Panc1 (cell line): ENCODE measurements around the gene MYH14. TPM values are rescaled to one million over a fixed set of nuclear protein-coding genes. Genes with fewer than 3 reads are reported as not detected.
A peak's percentile ranks its signal among the peaks of the same experiment; 100 is the strongest.

Experiments
- ATAC-seq: fragments of 200-7000 bp; cut with Tn5 transposase; 2 replicates; pipeline ENCODE4 v1.9.1; 2020; ENCODE audit warnings: mild to moderate bottlenecking, moderate library complexity
- BruUV-seq: library from RNA; stranded (reverse); fragments of 400-500 nt; replicated peaks from 2 replicates; lab custom pipeline; 2021; lab: Mats Ljungman, UMichigan
- CTCF ChIA-PET: fragments of 300-600 bp; sonication (Branson Sonifier 250); formaldehyde crosslinking; loops from one replicate; lab custom pipeline; 2022; ENCODE audit warnings: antibody characterized with exemption; lab: Charles Lee
- POLR2A ChIA-PET: fragments of 300-600 bp; sonication (Branson Sonifier 250); formaldehyde crosslinking; loops from one replicate; lab custom pipeline; 2022; ENCODE audit warnings: antibody characterized with exemption; lab: Charles Lee
- DNase-seq: peaks from one replicate; pipeline ENCODE4 v3.0.0-alpha.2; 2010; ENCODE audit warnings: low read depth, low spot score
- H3K27ac ChIP-seq: 2 replicates; pipeline ENCODE4 v1.5.1; 2011; ENCODE audit warnings: mild to moderate bottlenecking, low read length, inconsistent platforms
- H3K27me3 ChIP-seq: fragments of 200-500 bp; sonication (Bioruptor generic); 2 replicates; pipeline ENCODE4 v1.6.0; 2014; ENCODE audit warnings: low read length, inconsistent platforms; ENCODE audit not compliant: control insufficient read depth, insufficient read depth
- H3K36me3 ChIP-seq: fragments of 200-500 bp; sonication (Bioruptor generic); 2 replicates; pipeline ENCODE4 v1.5.1; 2014; ENCODE audit warnings: inconsistent platforms, mild to moderate bottlenecking, low read length, moderate library complexity; ENCODE audit not compliant: control insufficient read depth, insufficient read depth
- H3K4me1 ChIP-seq: 2 replicates; pipeline ENCODE4 v1.5.1; 2011; ENCODE audit warnings: inconsistent platforms, mild to moderate bottlenecking, low read length, moderate library complexity; ENCODE audit not compliant: control insufficient read depth, insufficient read depth
- H3K4me3 ChIP-seq, 2 experiments: 2 replicates each; pipeline ENCODE4 v1.5.1; 2011 to 2012; ENCODE audit warnings: low read depth in 2 of 2, low read length in 2 of 2, mild to moderate bottlenecking in 2 of 2, inconsistent platforms in 1 of 2, moderate library complexity in 1 of 2
- H3K9me3 ChIP-seq: fragments of 200-500 bp; sonication (Bioruptor generic); 2 replicates; pipeline ENCODE4 v1.5.1; 2014; ENCODE audit warnings: low read depth, mild to moderate bottlenecking, inconsistent platforms, low read length, moderate library complexity; ENCODE audit not compliant: control insufficient read depth, insufficient read depth
- CTCF ChIP-seq: fragments of 450-650 bp; IDR thresholded peaks from 2 replicates; pipeline ENCODE4 v1.5.1; 2017; ENCODE audit warnings: mild to moderate bottlenecking
- POLR2AphosphoS5 ChIP-seq: IDR thresholded peaks from 2 replicates; pipeline ENCODE4 v1.6.1; 2012; ENCODE audit warnings: mild to moderate bottlenecking, low read depth, low read length, moderate library complexity
- REST ChIP-seq, 2 experiments: IDR thresholded peaks; 2 replicates each; pipeline ENCODE4 v1.6.1; 2011 to 2012; ENCODE audit warnings: low read depth in 2 of 2, control low read depth in 1 of 2, low read length in 1 of 2, mild to moderate bottlenecking in 1 of 2, moderate library complexity in 1 of 2; ENCODE audit not compliant: insufficient read depth in 1 of 2
- SIN3A ChIP-seq: IDR thresholded peaks from 2 replicates; pipeline ENCODE4 v1.6.1; 2012; ENCODE audit warnings: low read depth, mild to moderate bottlenecking, low read length, moderate library complexity, borderline replicate concordance; ENCODE audit not compliant: insufficient read depth
- TCF7L2 ChIP-seq: IDR thresholded peaks from 2 replicates; pipeline ENCODE4 v1.6.1; 2011; ENCODE audit warnings: mild to moderate bottlenecking, low read depth, low read length, inconsistent platforms
- in situ Hi-C: cut with HindIII; loops from 2 replicates; pipeline ENCODE4 v1.10.0; 2016; ENCODE audit warnings: low sequenced_read_pairs, low pct_unique_long_range_greater_than_20kb
- intact Hi-C: fragments of 100-400 bp; cut with micrococcal nuclease; formaldehyde crosslinking; loops from one replicate; pipeline ENCODE4 v1.10.0; 2022; ENCODE audit not compliant: unreplicated experiment
- total RNA-seq: library from RNA; stranded (reverse); gene quantifications from one replicate; pipeline ENCODE4 v1.2.1, GENCODE V29; 2021; ENCODE audit not compliant: unreplicated experiment

The MYH14 gene
- total RNA-seq, 1 experiment from 2014 or later: 23.8 TPM

- H3K27ac ChIP-seq: no peak overlapping the region
These were observed 109.8 kb downstream of the MYH14 start for GRCh38 chr19:50312967-50313811.

More at GRCh38 chr19:50312967-50313811, 109.8 kb downstream of the MYH14 start:
- ATAC-seq (no peak), DNase-seq (no peak)
- intact Hi-C loops: no loop called here
- no peaks in the 10 kb centered on the region for H3K27me3 ChIP-seq
- H3K36me3 ChIP-seq: no peaks in the 10 kb centered on the region
- POLR2A ChIA-PET: interaction anchor here (0.6 kb wide), 1 partner anchor 15 kb away, joined by 7 read pairs; the partner anchor contains the start of gene KCNC3
- CTCF ChIA-PET: no interaction called here
- no peak overlapping the region; a peak in 1 of 4 replicates for H3K4me3 ChIP-seq
- peaks cover 4% of the 10 kb centered on the region; the same call in 1 of the 2 replicates for H3K4me1 ChIP-seq
- BruUV-seq: TSS peak; percentile 77
- no peaks in the 10 kb centered on the region for H3K9me3 ChIP-seq
- in situ Hi-C loops: no loop called here
- TF ChIP-seq CTCF: no peak
- no peak for TF ChIP-seq TCF7L2
- no peak for TF ChIP-seq REST (IDR thresholded peaks at IDR 0.05; ENCODE audit: insufficient read depth in 1 of 2, low read depth in 2 of 2, low read length in 1 of 2)
- no peak for TF ChIP-seq POLR2AphosphoS5
- no peak for TF ChIP-seq SIN3A
